ENCODE data around the gene CAMSAP1.
A peak's percentile ranks its signal among the peaks of the same experiment; 100 is the strongest.
"Not testable (repeated sequence)": the region's sequence is repeated elsewhere in the genome, so short reads cannot be mapped to it uniquely, and the experiment has no call there.

The CAMSAP1 gene
- total RNA-seq = 119 to 163 reads per million in 2 experiments

- DNase-seq (ENCODE audit: low read depth) = peak; percentile 93
Observed at GRCh38 chr9:135907431-135908092, at the start of gene CAMSAP1. Gene CAMSAP1 (minus strand): TSS chr9:135907546. CDS start chr9:135907159, 387 bp downstream.

- DNase-seq (ENCODE audit: low read depth) = no peak
Observed at GRCh38 chr9:135956802-135957174, 49.4 kb upstream of the CAMSAP1 start.

DNA sequence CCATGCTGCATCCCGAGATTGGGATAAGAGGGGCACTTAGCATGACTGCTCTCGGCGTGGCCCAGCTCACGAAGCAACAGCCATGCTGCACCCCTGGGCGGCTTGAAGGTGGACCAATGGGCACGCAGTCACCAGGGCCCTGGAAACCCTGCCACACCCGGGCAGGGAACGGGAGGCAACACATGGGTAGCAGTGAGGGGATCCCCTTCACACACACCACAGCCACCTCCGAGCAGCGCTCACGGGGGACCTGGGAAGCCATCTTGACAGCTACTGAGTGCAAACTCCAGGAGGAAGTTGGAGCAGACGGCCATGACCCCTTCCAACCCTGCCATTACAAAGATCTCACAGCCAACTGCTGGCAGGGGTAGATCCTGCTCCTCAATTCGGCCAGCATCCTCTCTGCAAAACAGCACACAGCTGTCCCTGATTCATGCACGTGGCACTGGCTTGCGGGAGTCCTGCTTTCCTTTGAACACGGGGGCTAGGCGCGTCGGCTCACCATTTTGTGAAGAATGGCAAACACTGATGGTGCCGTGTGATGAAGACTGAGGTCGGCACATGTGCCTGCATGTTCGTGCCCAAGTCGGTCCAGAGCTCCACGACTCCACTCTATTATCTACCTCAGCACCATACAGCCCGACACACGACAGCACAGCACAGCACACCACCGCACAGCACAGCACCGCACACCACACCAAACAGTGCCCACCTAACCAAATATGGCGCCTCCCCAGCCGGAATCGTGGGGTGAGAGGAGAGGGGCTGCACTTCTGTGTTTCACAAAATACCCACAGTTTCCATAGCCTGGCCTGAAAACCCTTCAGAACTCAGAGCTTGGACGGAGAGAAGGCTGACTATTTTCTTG lies 48.8 kb upstream of the CAMSAP1 start:
- DNase-seq (ENCODE audit: low read depth) = no peak

- DNase-seq (ENCODE audit: low read depth) = no peak
Observed at GRCh38 chr9:135952664-135953206, 45.4 kb upstream of the CAMSAP1 start.

GRCh38 chr9:135951889-135952663 lies 44.7 kb upstream of the CAMSAP1 start:
- no peak for DNase-seq (ENCODE audit: low read depth)

DNA sequence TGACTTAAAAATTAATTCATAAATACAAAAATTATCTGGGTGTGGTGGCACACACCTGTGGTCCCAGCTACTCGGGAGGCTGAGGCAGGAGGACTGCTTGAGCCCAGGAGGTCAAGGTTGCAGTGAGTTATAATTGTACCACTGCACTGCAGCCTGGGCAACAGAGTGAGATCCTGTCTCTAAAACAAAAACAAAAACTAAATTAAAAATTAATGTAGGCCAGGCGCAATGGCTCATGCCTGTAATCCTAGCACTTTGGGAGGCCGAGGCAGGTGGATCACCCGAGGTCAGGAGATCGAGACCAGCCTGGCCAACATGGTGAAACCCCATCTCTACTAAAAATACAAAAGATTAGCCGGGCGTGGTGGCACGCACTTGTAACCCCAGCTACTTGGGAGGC lies 44.0 kb upstream of the CAMSAP1 start:
- DNase-seq (ENCODE audit: low read depth) = not testable (repeated sequence)

- DNase-seq (ENCODE audit: low read depth) = not testable (repeated sequence)
Observed at GRCh38 chr9:135950841-135951240, 43.5 kb upstream of the CAMSAP1 start.

- DNase-seq (ENCODE audit: low read depth) = no peak
Observed at GRCh38 chr9:135950135-135950682, 42.9 kb upstream of the CAMSAP1 start.

GRCh38 chr9:135949501-135950134 lies 42.3 kb upstream of the CAMSAP1 start:
- DNase-seq (ENCODE audit: low read depth) = no peak

GRCh38 chr9:135948968-135949367 lies 41.6 kb upstream of the CAMSAP1 start:
- no peak for DNase-seq (ENCODE audit: low read depth)

DNA sequence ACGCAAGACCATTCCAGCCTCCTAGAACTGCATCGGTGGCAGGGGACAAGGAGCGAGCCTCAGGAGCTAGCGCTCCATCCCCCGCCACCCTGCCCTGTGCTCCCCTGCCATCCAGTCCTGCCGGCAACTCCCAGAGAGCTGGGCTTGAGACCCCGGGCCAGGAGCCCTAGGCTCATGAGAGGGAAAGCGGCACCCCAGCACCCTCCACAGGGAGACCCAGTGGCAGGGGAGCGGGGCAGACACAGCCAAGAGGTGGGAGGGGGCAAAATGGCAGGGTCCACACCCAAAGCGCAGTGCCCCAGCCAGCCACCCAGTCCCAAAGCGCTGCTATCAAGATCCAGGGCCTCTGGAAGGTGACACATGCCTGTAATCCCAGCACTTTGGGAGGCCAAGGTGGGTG lies 41.1 kb upstream of the CAMSAP1 start:
- DNase-seq (ENCODE audit: low read depth) = no peak

DNA sequence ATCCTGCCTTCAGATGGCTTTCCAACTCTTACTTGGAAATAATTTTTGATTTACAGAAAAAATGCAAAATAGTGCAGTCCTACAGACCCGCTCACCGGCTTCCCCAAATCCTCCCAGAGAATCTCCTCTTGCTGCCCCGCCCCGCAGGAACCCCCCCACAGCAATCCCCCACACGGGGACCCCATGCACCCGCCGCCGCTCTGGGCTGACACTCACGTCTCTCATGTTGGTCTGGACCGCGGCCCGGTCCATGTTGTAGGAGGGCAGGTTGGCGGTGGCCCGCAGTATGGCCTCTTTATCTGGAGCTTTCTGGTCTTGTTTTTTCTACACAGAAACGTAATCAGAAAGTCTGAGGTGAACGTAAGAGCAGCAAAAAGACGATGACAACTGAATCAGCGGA lies 40.2 kb upstream of the CAMSAP1 start:
- no peak for DNase-seq (ENCODE audit: low read depth)

DNA sequence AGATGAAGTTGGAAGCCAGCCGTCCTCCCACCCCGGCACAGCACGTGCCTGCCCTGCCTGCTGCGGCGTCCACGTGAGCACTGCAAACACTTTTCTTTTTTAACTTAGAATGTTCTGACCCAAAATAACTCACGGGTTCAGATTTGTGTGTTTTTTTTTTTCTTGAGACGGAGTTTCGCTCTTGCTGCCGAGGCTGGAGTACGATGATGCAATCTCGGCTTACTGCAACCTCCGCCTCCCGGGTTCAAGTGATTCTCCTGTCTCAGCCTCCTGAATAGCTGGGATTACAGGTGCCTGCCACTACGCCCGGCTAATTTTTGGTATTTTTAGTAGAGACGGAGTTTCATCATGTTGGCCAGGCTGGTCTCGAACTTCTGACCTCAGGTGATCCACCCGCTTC lies 39.8 kb upstream of the CAMSAP1 start:
- not testable (repeated sequence) for DNase-seq (ENCODE audit: low read depth)

GRCh38 chr9:135946392-135946994 lies 39.1 kb upstream of the CAMSAP1 start:
- no peak for DNase-seq (ENCODE audit: low read depth)

GRCh38 chr9:135945969-135946368 lies 38.6 kb upstream of the CAMSAP1 start:
- DNase-seq (ENCODE audit: low read depth) = no peak

DNA sequence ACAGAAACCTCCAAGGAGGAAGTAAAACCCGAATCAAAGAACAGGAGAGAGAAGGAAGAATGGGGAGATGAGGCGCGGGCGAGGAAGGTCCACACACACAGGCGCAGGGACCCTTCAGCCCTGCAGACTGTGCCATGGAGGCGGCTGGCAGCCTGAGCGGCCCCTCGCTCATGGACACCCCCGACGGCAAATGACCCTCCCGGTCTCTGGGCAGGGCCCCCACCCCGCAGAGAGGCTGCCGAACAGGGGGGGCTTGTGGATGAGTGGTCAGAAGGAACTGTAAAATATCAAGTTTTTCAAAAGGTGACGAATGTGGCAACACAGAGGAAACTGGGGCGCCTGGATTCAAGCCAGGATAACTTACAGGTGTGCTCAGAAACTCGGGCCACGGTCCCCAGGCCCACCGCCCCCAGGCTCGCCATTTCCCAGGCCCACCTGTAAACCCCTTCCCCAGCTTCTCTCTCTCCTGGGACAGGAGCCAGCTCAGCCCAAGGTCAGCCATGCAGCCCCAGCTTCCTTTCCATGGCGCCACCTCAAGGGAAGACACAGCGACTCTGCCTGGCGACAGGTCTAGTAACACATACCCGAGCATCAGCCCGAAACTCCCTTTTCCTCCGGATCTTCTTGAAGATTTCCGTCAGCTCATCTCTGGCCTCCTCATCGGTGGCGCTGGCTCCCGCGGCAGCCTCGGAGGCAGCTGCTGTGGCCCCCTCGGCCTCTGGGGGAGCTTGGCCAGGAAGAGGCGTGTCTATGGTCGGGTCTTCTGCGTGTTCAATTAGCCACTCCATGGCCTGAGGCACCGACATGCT lies 37.3 kb upstream of the CAMSAP1 start:
- no peak for DNase-seq (ENCODE audit: low read depth)

DNA sequence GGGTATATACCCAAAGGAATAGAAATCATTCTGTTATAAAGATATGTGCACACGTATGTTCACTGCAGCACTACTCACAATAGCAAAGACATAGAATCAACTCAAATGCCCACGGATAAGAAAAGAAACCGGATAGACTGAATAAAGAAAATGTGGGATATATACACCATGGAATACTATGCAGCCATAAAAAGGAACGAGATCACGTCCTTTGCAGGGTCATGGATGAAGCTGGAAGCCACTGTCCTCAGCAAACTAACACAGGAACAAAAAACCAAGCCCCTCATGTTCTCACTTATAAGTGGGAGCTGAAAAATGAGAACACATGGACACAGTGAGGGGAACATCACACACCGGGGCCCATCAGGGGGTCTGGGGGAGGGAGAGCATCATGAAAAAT lies 36.3 kb upstream of the CAMSAP1 start:
- not testable (repeated sequence) for DNase-seq (ENCODE audit: low read depth)

GRCh38 chr9:135941288-135941995 lies 34.1 kb upstream of the CAMSAP1 start:
- DNase-seq (ENCODE audit: low read depth) = no peak

Measured in T follicular helper cell (primary cell).